ENCODE data around the gene SNAI3.

SNAI3 gene

GRCh38 chr16:88665570-88665969, 20.7 kb downstream of the SNAI3 start:
- DNase-seq (ENCODE audit: low spot score) = no peak

GRCh38 chr16:88665148-88665547, 21.2 kb downstream of the SNAI3 start:
- DNase-seq (ENCODE audit: low spot score) = peak; percentile 58

- DNase-seq (ENCODE audit: low spot score) = peak; percentile 100
These were observed 23.3 kb downstream of the SNAI3 start, which contains the start of gene MVD for GRCh38 chr16:88662843-88663606. Gene MVD, minus strand, starts transcription at chr16:88663091. Its CDS starts 11 bp downstream, at chr16:88663080.

- no peak for DNase-seq (ENCODE audit: low spot score)
These were observed 24.0 kb downstream of the SNAI3 start for GRCh38 chr16:88662222-88662842.

- DNase-seq (ENCODE audit: low spot score) = no peak
These were observed 24.8 kb downstream of the SNAI3 start for GRCh38 chr16:88661468-88661867.

GRCh38 chr16:88659160-88659559, 27.1 kb downstream of the SNAI3 start:
- no peak for DNase-seq (ENCODE audit: low spot score)

GRCh38 chr16:88658714-88659113, 27.6 kb downstream of the SNAI3 start:
- DNase-seq (ENCODE audit: low spot score) = no peak

- DNase-seq (ENCODE audit: low spot score) = no peak
These were observed 28.9 kb downstream of the SNAI3 start for GRCh38 chr16:88657371-88657770.

- no peak for DNase-seq (ENCODE audit: low spot score)
These were observed 29.9 kb downstream of the SNAI3 start for GRCh38 chr16:88656291-88656980.

GRCh38 chr16:88655733-88656281, 30.5 kb downstream of the SNAI3 start:
- DNase-seq (ENCODE audit: low spot score) = no peak

- DNase-seq (ENCODE audit: low spot score) = no peak
These were observed 31.1 kb downstream of the SNAI3 start for GRCh38 chr16:88655053-88655732.

- DNase-seq (ENCODE audit: low spot score) = no peak
These were observed 31.8 kb downstream of the SNAI3 start for GRCh38 chr16:88654363-88655052.

GRCh38 chr16:88653596-88654362, 32.5 kb downstream of the SNAI3 start:
- DNase-seq (ENCODE audit: low spot score) = no peak

- no peak for DNase-seq (ENCODE audit: low spot score)
These were observed 33.2 kb downstream of the SNAI3 start for GRCh38 chr16:88653101-88653500.

- no peak for DNase-seq (ENCODE audit: low spot score)
These were observed 33.6 kb downstream of the SNAI3 start for GRCh38 chr16:88652762-88653063.

- no peak for DNase-seq (ENCODE audit: low spot score)
These were observed 34.1 kb downstream of the SNAI3 start for GRCh38 chr16:88651989-88652761.

- DNase-seq (ENCODE audit: low spot score) = peak; percentile 87
These were observed 34.9 kb downstream of the SNAI3 start for GRCh38 chr16:88651276-88651988.

GRCh38 chr16:88650749-88651275, 35.5 kb downstream of the SNAI3 start, which contains the start of gene CYBA:
Gene CYBA, minus strand, starts transcription at chr16:88651053. Its CDS starts 40 bp downstream, at chr16:88651013.
- peak; percentile 94 for DNase-seq (ENCODE audit: low spot score)
